ENCODE results near the gene RASGRF1.

DNA sequence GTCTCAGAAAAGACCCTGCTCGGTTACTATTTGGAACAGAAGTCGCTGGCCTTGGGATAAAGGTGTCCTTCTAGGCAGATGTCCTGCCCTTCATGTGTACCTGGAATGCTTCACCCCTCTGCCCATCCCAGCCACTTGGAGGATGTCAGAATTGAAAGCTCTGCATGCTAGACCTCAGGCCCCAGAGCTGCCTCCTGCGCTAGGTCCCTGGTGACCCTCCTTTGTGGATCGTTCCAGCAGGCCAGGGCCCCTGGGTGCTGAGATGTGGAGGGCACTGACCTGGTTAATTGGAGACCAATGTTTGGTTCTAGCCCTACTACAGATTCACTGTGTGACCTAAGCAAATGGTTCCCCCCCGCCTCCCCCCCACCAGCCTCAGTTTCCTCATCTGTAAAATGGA lies 143.1 kb downstream of the RASGRF1 start:
- TF ChIP-seq, protein P1, sequence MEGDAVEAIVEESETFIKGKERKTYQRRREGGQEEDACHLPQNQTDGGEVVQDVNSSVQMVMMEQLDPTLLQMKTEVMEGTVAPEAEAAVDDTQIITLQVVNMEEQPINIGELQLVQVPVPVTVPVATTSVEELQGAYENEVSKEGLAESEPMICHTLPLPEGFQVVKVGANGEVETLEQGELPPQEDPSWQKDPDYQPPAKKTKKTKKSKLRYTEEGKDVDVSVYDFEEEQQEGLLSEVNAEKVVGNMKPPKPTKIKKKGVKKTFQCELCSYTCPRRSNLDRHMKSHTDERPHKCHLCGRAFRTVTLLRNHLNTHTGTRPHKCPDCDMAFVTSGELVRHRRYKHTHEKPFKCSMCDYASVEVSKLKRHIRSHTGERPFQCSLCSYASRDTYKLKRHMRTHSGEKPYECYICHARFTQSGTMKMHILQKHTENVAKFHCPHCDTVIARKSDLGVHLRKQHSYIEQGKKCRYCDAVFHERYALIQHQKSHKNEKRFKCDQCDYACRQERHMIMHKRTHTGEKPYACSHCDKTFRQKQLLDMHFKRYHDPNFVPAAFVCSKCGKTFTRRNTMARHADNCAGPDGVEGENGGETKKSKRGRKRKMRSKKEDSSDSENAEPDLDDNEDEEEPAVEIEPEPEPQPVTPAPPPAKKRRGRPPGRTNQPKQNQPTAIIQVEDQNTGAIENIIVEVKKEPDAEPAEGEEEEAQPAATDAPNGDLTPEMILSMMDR (IDR thresholded peaks at IDR 0.05; ENCODE audit: insufficient read depth, low read length): no peak
- TF ChIP-seq, protein P2, sequence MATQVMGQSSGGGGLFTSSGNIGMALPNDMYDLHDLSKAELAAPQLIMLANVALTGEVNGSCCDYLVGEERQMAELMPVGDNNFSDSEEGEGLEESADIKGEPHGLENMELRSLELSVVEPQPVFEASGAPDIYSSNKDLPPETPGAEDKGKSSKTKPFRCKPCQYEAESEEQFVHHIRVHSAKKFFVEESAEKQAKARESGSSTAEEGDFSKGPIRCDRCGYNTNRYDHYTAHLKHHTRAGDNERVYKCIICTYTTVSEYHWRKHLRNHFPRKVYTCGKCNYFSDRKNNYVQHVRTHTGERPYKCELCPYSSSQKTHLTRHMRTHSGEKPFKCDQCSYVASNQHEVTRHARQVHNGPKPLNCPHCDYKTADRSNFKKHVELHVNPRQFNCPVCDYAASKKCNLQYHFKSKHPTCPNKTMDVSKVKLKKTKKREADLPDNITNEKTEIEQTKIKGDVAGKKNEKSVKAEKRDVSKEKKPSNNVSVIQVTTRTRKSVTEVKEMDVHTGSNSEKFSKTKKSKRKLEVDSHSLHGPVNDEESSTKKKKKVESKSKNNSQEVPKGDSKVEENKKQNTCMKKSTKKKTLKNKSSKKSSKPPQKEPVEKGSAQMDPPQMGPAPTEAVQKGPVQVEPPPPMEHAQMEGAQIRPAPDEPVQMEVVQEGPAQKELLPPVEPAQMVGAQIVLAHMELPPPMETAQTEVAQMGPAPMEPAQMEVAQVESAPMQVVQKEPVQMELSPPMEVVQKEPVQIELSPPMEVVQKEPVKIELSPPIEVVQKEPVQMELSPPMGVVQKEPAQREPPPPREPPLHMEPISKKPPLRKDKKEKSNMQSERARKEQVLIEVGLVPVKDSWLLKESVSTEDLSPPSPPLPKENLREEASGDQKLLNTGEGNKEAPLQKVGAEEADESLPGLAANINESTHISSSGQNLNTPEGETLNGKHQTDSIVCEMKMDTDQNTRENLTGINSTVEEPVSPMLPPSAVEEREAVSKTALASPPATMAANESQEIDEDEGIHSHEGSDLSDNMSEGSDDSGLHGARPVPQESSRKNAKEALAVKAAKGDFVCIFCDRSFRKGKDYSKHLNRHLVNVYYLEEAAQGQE (IDR thresholded peaks at IDR 0.05; ENCODE audit: insufficient replicate concordance, low read depth): no peak
- no peak for TF ChIP-seq GABPA (IDR thresholded peaks at IDR 0.05; ENCODE audit: low read depth)
